Measurements from ENCODE around the gene PPP1R15B.
A peak's percentile ranks its signal among the peaks of the same experiment; 100 is the strongest.

Gene PPP1R15B

GRCh38 chr1:204420039-204421004 is 8.7 kb upstream of the PPP1R15B start:
- peaks cover 15% of the 10 kb centered on the region for H3K4me1 ChIP-seq (ENCODE audit: insufficient read depth, low read length)
- no peaks in the 10 kb centered on the region for H3K9me3 ChIP-seq (ENCODE audit: control insufficient read depth, insufficient read depth, low read length)
- no peaks in the 10 kb centered on the region for H3K36me3 ChIP-seq (ENCODE audit: insufficient read depth, low read length)
- no peak overlapping the region for H3K9ac ChIP-seq (ENCODE audit: low read depth, low read length)

GRCh38 chr1:204419064-204419403 is 7.4 kb upstream of the PPP1R15B start:
- Histone ChIP-seq H3K4me1 (ENCODE audit: insufficient read depth, low read length) (peaks cover 15% of the 10 kb centered on the region), H3K9me3 (ENCODE audit: control insufficient read depth, insufficient read depth, low read length) (no peaks in the 10 kb centered on the region), H3K36me3 (ENCODE audit: insufficient read depth, low read length) (no peaks in the 10 kb centered on the region), H3K9ac (ENCODE audit: low read depth, low read length) (no peak overlapping the region)

GRCh38 chr1:204418174-204419063 is 6.8 kb upstream of the PPP1R15B start:
- no peak overlapping the region for H3K9ac ChIP-seq (ENCODE audit: low read depth, low read length)
- H3K36me3 ChIP-seq (ENCODE audit: insufficient read depth, low read length), result no peaks in the 10 kb centered on the region
- H3K9me3 ChIP-seq (ENCODE audit: control insufficient read depth, insufficient read depth, low read length), result no peaks in the 10 kb centered on the region
- peaks cover 15% of the 10 kb centered on the region for H3K4me1 ChIP-seq (ENCODE audit: insufficient read depth, low read length)

- Histone ChIP-seq H3K36me3 (ENCODE audit: insufficient read depth, low read length) (no peaks in the 10 kb centered on the region), H3K4me1 (ENCODE audit: insufficient read depth, low read length) (peaks cover 15% of the 10 kb centered on the region), H3K9me3 (ENCODE audit: control insufficient read depth, insufficient read depth, low read length) (no peaks in the 10 kb centered on the region), H3K9ac (ENCODE audit: low read depth, low read length) (no peak overlapping the region)
Observed at GRCh38 chr1:204417074-204417997, 5.7 kb upstream of the PPP1R15B start.

GRCh38 chr1:204416589-204417073 is 5.0 kb upstream of the PPP1R15B start:
- no peak overlapping the region for H3K9ac ChIP-seq (ENCODE audit: low read depth, low read length)
- peaks cover 15% of the 10 kb centered on the region for H3K4me1 ChIP-seq (ENCODE audit: insufficient read depth, low read length)
- H3K36me3 ChIP-seq (ENCODE audit: insufficient read depth, low read length), result no peaks in the 10 kb centered on the region
- no peaks in the 10 kb centered on the region for H3K9me3 ChIP-seq (ENCODE audit: control insufficient read depth, insufficient read depth, low read length)

GRCh38 chr1:204415351-204415750 is 3.7 kb upstream of the PPP1R15B start:
- Histone ChIP-seq H3K9me3 (ENCODE audit: control insufficient read depth, insufficient read depth, low read length) (no peaks in the 10 kb centered on the region), H3K4me1 (ENCODE audit: insufficient read depth, low read length) (peaks cover 12% of the 10 kb centered on the region), H3K9ac (ENCODE audit: low read depth, low read length) (no peak overlapping the region), H3K36me3 (ENCODE audit: insufficient read depth, low read length) (no peaks in the 10 kb centered on the region)

- Histone ChIP-seq H3K9me3 (ENCODE audit: control insufficient read depth, insufficient read depth, low read length) (no peaks in the 10 kb centered on the region), H3K36me3 (ENCODE audit: insufficient read depth, low read length) (no peaks in the 10 kb centered on the region), H3K4me1 (ENCODE audit: insufficient read depth, low read length) (peaks cover 9% of the 10 kb centered on the region), H3K9ac (ENCODE audit: low read depth, low read length) (no peak overlapping the region)
Observed at GRCh38 chr1:204414016-204414415, 2.4 kb upstream of the PPP1R15B start.

GRCh38 chr1:204413170-204413535 is 1.5 kb upstream of the PPP1R15B start:
- Histone ChIP-seq H3K36me3 (ENCODE audit: insufficient read depth, low read length) (no peaks in the 10 kb centered on the region), H3K4me1 (ENCODE audit: insufficient read depth, low read length) (peaks cover 9% of the 10 kb centered on the region), H3K9me3 (ENCODE audit: control insufficient read depth, insufficient read depth, low read length) (no peaks in the 10 kb centered on the region), H3K9ac (ENCODE audit: low read depth, low read length) (no peak overlapping the region)

- Histone ChIP-seq H3K4me1 (ENCODE audit: insufficient read depth, low read length) (no peaks in the 10 kb centered on the region), H3K36me3 (ENCODE audit: insufficient read depth, low read length) (0 out of 2 replicates have a peak, but pooled peaks cover under 1% of the 10 kb centered on the region), H3K9ac (ENCODE audit: low read depth, low read length) (peak overlapping the region; percentile 89), H3K9me3 (ENCODE audit: control insufficient read depth, insufficient read depth, low read length) (no peaks in the 10 kb centered on the region)
Observed at GRCh38 chr1:204410688-204411450, 748 bp downstream of the PPP1R15B start.

- no peaks in the 10 kb centered on the region for H3K9me3 ChIP-seq (ENCODE audit: control insufficient read depth, insufficient read depth, low read length)
- 0 out of 2 replicates have a peak, but pooled peaks cover 3% of the 10 kb centered on the region for H3K36me3 ChIP-seq (ENCODE audit: insufficient read depth, low read length)
- H3K4me1 ChIP-seq (ENCODE audit: insufficient read depth, low read length), result no peaks in the 10 kb centered on the region
- H3K9ac ChIP-seq (ENCODE audit: low read depth, low read length), result peak overlapping the region; percentile 89
Observed at GRCh38 chr1:204409836-204410687, 1.6 kb downstream of the PPP1R15B start.

GRCh38 chr1:204409123-204409522 is 2.5 kb downstream of the PPP1R15B start:
- peak overlapping the region; percentile 89 for H3K9ac ChIP-seq (ENCODE audit: low read depth, low read length)
- H3K9me3 ChIP-seq (ENCODE audit: control insufficient read depth, insufficient read depth, low read length), result no peaks in the 10 kb centered on the region
- no peaks in the 10 kb centered on the region for H3K4me1 ChIP-seq (ENCODE audit: insufficient read depth, low read length)
- peaks cover 3% of the 10 kb centered on the region; the same call in 1 of the 2 replicates for H3K36me3 ChIP-seq (ENCODE audit: insufficient read depth, low read length)

- Histone ChIP-seq H3K9ac (ENCODE audit: low read depth, low read length) (peak overlapping the region; percentile 89), H3K9me3 (ENCODE audit: control insufficient read depth, insufficient read depth, low read length) (no peaks in the 10 kb centered on the region), H3K4me1 (ENCODE audit: insufficient read depth, low read length) (no peaks in the 10 kb centered on the region), H3K36me3 (ENCODE audit: insufficient read depth, low read length) (peaks cover 3% of the 10 kb centered on the region; the same call in 1 of the 2 replicates)
Observed at GRCh38 chr1:204408602-204409001, 3.0 kb downstream of the PPP1R15B start.
